Uterus (tissue), 2 donors: ENCODE data around the gene ABCG1.

Experiments used
- CTCF ChIP-seq, 4 experiments: fragments of 200-600 bp in 2 of 4; fragments of 450-650 bp in 2 of 4; sonication (generic) in 2 of 4; IDR thresholded peaks; one replicate each; pipeline ENCODE4 v1.5.1; 2016 to 2019; ENCODE audit warnings: antibody characterized with exemption in 4 of 4, mild to moderate bottlenecking in 2 of 4, moderate library complexity in 1 of 4
- POLR2A ChIP-seq, 2 donors: fragments of 450-650 bp; IDR thresholded peaks; one replicate each; pipeline ENCODE4 v1.6.1; 2016; ENCODE audit warnings: antibody characterized with exemption in 2 of 2, mild to moderate bottlenecking in 1 of 2, moderate library complexity in 1 of 2

DNA sequence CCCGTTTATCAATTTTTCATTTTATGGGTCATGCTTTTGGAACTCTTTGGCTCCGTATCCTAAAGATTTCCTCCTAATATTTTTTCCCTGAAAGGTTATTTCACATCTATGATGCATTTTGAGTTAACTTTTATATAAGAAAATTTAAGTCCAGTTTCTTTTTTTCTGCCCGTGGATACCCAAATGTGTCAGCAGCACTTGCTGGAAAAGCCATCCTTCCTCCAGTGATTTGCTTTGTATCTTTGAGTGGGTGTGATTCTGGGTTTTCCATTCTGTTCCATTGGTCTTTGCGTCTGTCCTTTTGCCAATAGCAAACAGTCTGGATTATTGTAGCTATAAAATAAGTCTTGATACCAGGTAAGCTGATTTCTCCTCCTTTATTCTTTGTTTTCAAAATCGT, 15.6 kb upstream of the ABCG1 start:
- no peak for TF ChIP-seq CTCF (IDR thresholded peaks at IDR 0.05)
- no peak for TF ChIP-seq POLR2A (IDR thresholded peaks at IDR 0.05)
